LNCaP clone FGC (cell line): ENCODE results near the gene GNG14.
A peak's percentile ranks its signal among the peaks of the same experiment; 100 is the strongest.
"Not testable (repeated sequence)": the region's sequence is repeated elsewhere in the genome, so short reads cannot be mapped to it uniquely, and the experiment has no call there.

Source experiments
- DNase-seq: peaks from one replicate; pipeline ENCODE4 v3.0.0-alpha.2; 2011; ENCODE audit warnings: low read depth
- H3K4me3 ChIP-seq: 2 replicates; pipeline ENCODE4 v1.5.1; 2011; ENCODE audit warnings: mild to moderate bottlenecking, low read depth, low read length, control low read depth
- CTCF ChIP-seq: IDR thresholded peaks from 2 replicates; pipeline ENCODE4 v1.5.1; 2012; ENCODE audit warnings: mild to moderate bottlenecking; ENCODE audit not compliant: control insufficient read depth, insufficient read depth; ENCODE audit errors: extremely low read depth

The GNG14 gene

GRCh38 chr19:12720296-12720695 lies 32.5 kb downstream of the GNG14 start:
- peak overlapping the region; percentile 79 for H3K4me3 ChIP-seq

GRCh38 chr19:12720851-12721655 lies 33.3 kb downstream of the GNG14 start:
- no peak for DNase-seq
- TF ChIP-seq CTCF: no peak
- H3K4me3 ChIP-seq: peak overlapping the region; percentile 79

More at GRCh38 chr19:12720296-12720695, 32.5 kb downstream of the GNG14 start:
- TF ChIP-seq CTCF: no peak
- no peak for DNase-seq

DNA sequence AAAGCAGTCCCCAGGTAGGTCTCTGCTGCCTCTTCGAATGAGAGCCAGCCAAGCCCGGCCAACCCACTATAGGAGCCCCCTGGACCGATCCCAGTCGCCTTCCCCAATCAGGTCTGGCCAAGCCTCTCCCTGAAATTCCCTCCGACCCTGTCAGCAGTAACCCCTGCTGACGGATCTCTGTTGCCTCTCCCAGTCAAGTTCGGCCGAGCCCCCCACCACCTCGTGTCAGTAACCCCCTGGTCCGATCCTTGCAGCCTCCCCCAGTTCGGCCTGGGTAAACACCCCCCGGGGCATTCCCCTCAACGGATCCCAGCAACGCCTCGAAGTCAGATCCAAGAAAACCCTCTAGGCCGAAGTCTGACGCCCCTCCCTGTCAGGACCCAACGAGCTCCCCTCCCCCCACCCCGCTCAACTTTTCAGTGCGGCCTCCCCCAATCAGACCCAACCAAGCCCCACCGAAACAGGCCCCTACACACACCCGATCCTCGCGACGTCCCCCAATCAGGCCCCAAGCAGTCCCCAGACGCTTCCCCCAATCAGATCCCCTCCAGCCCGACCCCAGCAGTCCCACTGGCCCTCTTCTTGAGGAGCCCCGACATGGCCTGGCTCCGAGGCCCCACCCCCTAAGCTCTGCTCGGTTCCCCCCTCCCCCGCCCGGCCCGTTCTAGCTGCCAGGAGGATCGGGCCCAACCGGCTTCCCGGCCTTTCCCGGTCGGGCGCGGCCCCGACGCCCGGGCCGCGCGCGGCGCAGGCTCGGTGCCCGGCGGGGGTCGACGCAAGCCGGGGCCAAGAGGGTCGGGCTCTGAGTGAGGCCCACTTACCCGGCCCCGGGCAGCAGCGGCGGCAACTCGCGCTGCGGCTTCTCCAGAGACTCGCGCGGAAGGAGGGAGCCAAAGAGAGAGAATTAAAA lies 34.1 kb downstream of the GNG14 start:
- TF ChIP-seq CTCF: no peak
- no peak for DNase-seq
- H3K4me3 ChIP-seq: peak overlapping the region; percentile 79

- peak; percentile 98 for DNase-seq
- peak overlapping the region; percentile 79 for H3K4me3 ChIP-seq
- no peak for TF ChIP-seq CTCF
These were observed 35.0 kb downstream of the GNG14 start for GRCh38 chr19:12722566-12723380.

GRCh38 chr19:12723381-12723640 lies 35.5 kb downstream of the GNG14 start:
- peak overlapping the region; percentile 79 for H3K4me3 ChIP-seq
- DNase-seq: no peak
- no peak for TF ChIP-seq CTCF

- TF ChIP-seq CTCF: no peak
- peak; percentile 32 for DNase-seq
- peak within 1 kb of the TSS; percentile 79 for H3K4me3 ChIP-seq
These were observed 36.0 kb downstream of the GNG14 start, which contains the start of gene TNPO2 for GRCh38 chr19:12723641-12724426. TNPO2 (minus strand) TSS chr19:12723932; CDS start chr19:12720977, 2,955 bp downstream.

- H3K4me3 ChIP-seq, DNase-seq: not testable (repeated sequence)
These were observed 37.8 kb downstream of the GNG14 start for GRCh38 chr19:12725612-12726011.
